NCI-H226 (cell line): ENCODE data around the gene CCT2.

ENCODE experiments used
- DNase-seq: peaks from one replicate; pipeline ENCODE4 v3.0.0-alpha.2; 2015

The CCT2 gene

DNA sequence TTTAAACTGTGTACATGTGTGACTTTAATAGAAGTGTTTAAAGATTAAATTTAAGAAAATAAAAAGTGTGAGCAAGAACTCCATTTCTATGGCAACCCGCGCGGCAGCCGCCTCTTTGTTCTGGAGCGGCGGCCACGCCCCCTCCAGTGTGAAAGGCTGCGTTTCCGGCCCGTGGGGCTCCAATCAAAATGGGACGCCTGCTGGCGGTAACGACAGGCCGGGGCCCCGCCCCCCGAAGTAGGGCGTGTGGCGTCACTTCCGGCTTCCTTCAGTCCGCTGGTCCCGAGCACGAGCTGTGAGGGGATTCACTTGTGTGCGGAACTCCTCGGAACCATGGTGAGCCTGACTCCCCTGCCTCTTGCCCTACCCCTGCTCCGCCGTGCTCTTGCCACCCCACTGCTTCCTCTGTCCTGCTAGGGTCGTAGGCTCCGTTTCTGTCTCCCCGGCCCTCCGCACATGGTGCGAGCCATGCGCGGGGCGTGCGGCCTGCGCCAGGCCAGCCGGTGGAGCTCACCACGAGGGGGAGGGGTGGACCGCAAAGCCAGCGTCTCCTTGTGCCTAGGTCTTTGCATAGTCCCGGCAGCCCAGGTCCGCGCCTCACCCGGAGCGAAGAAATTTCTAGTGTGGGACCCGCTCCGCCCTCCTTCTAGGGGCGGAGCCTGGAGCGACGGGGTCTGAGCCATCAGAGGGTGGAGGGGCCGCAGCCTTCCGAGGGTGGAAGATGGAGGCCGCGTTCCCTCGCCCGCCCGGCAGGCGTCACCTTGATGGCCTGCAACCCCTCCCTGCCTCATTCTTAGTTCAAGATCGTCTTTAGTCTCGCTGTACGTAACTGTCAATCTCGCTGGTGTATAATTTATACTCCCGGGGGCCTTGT lies at the start of gene CCT2:
Gene CCT2, plus strand, starts transcription at position 271 of the 874 bp plus-strand sequence. Its CDS starts 63 bp downstream, at position 334.
- DNase-seq = peak; percentile 98

DNA sequence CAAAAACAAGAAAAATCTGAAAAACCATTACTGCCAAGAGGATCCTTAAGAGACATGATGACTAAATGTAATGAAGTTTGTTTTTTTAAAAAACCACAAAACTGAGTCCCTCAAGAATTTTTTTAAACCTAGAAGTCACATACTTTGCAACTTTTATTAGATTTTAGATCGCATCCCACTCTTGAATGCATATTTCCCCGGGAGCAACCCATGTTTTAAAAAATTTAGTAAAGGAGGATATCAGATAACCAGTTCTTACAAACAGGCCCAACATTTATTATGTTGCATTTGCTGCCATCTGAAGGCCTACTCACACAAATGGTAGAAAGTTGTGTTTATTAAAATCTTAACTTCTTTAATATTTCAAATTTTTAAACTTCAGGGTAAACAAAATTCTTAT lies 44.3 kb upstream of the CCT2 start:
- no peak for DNase-seq

DNA sequence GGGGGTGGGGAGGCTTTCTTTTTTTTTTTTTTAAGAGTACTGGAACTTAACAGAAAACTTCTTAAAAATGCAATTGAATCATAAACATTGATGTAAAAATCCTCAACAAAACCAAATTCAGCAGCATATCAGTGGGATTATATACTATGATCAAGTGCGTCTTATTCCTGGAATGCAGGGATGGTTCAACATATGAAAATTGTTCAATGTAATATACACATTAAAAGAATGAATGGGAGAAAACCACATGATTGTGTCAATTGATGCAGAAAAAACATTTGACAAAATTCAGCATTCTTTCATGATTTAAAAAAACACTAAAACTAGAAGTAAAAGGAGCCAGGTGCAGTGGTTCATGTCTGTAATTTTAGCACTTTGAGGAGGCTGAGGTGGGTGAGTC lies 41.2 kb upstream of the CCT2 start:
- no peak for DNase-seq

DNA sequence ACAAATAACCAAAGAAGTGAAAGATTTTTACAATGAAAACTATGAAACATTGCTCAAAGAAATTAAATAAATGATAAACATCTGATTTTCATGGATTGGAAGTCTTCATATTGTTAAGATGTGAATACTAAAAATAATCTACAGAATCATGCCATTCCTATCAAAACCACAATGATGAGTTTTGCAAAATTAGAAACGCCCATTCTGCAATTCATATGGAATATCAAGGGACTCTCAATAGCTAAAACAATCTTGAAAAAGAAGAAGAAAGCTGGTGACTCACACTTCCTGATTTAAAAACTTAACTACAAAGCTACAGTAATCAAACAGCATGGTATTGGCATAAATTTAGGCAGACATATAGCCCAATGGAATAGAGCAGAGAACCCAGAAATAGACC lies 40.2 kb upstream of the CCT2 start:
- DNase-seq = no peak

DNA sequence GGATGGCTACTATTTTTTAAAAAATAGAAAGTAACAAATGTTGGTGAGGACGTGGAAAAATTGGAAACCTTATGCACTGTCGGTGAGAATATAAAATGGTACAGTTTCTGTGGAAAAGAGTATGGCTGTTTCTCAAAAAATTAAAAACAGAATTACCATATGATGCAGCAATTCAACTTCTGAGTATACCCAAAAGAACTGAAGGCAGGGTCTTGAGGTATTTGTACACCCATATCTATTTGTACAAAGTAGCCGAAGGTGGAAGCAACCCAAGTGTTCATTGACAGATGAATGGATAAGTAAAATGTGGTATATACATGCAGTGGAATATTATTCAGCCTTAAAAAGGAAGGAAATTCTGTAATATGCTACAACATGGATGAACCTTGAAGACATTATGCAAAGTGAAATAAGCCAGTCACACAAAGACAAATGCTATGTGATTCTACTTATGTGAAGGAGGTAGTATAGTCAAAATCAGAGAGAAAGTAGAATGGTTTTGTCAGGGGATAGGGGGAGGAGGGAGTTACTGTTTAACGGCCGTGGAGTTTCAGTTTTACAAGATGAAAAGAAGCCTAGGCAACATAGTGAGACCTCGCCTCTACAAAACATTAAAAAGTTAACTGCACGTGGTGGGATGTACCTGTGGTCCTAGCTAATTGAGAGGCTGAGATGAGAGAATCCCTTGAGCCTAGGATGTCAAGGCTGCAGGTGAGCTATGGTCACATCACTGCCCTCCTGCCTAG lies 38.4 kb upstream of the CCT2 start:
- DNase-seq = no peak

DNA sequence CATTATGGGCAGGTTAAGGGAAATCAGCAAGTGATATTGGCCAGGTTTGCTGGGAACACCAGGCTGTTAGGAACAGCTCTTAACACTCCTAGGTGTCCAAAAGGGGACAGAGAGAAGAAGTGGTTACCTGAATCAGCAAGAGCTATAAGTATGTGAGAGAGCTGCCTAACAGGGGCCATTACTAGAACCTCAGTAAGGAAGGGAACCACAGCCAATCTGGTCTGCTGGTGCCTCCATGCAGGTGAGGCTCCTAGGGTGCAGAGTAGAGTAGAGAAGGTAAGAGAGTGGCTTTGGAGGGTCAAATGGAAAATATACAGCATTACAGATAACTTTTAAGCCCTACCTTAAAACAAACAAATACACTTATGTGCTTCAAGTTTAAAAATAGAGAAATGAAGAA lies 36.6 kb upstream of the CCT2 start:
- DNase-seq = no peak

DNA sequence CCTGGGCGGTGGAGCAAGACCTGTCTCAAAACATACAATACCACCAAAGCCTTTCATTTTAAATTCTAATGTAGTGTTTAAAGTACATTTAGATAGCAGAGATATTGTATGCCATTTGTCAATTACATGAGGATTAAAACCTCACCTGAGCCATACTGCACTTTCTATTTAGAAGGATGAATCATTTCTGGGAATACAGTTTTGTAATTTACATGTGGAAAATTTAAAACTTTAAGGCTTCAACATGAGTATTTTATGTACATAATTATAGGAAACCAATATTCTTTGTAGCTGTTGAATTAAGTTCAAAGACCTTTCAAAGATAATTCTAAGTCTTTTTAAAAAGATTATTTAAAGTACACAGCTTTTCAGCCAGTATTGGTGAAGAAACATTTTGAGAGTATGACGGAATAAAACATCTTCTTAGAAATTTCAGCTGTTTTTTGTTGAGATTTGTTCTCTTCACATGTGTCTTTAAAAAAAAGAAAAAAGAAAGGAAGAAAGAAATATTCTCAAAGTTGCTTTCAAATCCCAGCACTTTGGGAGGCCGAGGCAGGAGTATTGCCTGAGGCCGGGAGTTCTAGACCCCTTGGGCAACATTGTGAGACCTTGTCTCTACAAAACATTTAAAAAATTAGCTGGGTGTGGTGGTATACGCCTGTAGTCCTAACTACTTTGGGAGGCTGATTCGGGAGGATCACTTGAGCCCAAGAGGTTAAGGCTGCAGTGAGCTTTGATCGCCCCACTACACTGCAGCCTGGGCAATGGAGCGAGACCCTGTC lies 34.5 kb upstream of the CCT2 start:
- DNase-seq = no peak

DNA sequence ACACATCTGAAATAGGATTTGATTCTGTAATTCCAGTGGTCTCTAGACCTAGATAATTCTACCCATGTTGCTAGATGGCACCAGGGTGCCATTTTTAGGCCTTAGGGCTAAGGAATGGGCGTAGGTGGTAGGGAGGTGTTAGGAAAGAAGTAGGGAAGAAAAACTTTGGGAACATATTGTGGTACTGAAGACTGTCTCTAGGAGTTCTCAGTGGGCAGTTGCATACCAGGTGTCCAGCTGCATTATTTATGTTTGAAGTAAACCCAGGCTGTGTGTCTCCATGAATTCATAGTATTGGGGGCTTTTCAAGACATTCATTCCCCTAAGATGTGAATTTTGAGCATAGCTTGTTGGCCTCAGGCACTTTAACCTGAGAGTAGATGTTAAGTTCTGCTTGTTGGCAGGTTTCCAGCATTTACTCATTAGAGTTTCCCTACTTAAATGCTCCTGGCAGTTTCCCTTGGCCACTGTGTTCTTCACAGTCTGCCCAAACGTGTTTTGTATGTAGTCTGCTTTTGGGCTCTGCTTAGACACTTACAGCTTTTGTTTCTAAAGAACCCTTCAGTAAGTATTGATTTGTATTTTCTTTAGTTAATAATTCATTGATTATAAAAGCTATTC lies 31.5 kb upstream of the CCT2 start:
- DNase-seq = peak; percentile 73

DNA sequence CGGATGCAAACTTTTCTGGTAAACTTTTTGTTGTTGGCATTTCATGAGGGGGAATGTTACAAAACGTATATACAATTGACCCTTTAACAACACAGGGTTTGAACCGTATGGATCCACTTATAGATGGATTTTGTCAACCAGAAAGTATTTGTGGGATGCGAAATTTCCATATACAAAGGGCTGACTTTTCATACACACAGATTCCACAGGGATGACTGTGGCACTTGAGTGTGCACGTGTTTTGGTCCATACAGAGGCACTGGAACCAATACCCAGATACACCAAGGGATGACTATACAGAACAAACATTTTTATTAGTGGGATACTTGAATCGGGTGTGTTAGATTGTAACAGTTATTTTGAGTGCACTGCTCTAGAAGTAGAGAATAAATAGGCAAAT lies 29.8 kb upstream of the CCT2 start:
- DNase-seq = peak; percentile 81

DNA sequence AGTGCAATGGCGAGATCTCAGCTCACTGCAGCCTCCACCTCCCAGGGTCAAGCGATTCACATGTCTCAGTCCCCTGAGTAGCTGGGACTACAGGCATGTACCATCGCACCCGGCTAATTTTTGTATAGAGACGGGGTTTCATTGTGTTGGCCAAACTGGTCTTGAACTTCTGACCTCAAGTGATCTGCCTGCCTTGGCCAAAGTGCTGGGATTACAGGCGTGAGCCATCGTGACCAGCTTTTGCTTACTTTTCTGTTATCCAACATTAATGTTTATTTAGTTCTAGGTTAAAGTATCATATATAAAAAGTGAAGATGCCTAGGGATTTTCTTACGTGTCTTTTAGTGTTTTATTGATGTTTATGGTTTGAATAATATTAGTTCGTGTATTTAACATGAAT lies 28.9 kb upstream of the CCT2 start:
- no peak for DNase-seq

DNA sequence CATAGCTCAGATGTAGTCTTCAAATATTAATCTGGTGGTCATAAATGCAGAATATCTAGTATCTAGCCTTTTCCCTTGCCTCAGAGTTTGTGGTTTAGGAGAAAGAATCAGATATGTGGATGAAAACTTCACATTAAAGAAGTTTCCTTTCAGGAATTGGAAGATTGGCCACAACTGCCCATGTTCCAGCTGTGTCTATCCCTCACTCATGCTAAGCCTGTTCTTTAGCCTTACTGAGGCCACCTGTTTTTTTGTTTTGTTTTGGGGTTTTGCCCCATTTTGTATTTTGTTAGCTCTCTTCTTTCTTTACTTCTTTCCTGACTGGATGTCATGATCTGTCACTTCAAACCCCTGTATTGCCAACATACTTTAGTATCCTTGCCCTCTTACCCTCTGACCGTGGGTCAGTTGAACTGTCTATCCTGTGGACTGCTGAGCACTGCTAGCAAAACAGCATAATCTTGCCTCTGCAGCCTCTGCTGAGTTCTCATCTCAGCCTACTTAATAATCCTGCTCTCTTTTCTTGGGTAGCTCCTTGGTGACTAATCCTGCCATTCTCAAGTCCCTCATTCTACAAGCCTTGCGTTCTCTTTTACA lies 22.0 kb upstream of the CCT2 start:
- no peak for DNase-seq

DNA sequence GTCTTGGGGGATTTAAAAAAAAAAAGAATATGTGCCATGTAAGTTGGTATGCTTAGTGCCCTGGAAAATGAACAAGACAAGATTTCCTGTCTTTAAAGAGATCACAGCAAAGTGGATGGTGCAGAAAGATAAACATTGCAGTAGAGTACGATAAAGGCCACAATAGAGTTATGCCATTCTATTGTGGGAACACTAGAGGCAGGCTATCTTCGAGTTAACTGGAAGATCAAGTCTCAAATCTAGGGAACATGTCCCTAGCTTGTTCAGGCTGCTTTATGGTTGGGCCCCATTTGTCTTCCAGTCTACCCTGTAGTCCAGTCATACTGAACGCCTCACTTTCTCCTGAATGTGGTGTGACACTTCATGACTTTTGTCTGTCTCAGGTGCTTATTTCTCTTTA lies 18.7 kb upstream of the CCT2 start:
- no peak for DNase-seq

DNA sequence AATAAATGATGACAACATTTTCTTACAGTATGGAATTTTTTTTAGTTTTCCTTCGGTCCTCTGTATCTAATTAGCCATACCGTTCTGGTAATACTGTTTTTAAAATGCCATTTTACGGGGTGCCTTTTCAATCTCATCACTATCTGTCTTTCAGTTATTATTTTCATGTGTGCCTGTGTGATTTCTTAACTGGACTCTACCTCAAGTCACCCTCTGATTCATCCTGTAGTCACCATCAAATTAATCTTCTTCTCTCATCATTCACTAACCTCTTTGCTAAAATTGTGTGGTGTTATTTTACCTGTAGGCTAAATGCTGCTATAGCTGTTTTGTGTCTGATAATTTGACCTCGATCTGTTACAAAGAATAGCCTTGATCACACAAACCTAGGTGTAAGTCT lies 16.0 kb upstream of the CCT2 start:
- peak; percentile 53 for DNase-seq

DNA sequence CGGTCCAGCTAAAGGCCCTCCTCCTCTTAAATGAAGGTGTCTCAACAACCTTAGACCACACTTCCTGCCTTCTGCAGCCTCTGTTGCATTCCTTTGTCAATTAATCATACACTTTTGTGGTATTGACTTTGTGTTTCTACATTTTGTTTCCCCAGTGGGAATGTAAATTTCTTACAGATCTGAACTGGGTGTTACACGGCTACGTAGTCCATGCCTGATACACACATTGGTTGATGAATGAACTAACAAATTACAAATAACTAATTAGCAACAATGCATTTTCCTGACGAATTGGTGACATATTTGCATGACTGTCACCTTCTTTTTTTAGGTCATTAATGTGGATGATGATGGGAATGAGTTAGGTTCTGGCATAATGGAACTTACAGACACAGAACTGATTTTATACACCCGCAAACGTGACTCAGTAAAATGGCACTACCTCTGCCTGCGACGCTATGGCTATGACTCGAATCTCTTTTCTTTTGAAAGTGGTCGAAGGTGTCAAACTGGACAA lies 15.2 kb upstream of the CCT2 start:
- DNase-seq = peak; percentile 95

DNA sequence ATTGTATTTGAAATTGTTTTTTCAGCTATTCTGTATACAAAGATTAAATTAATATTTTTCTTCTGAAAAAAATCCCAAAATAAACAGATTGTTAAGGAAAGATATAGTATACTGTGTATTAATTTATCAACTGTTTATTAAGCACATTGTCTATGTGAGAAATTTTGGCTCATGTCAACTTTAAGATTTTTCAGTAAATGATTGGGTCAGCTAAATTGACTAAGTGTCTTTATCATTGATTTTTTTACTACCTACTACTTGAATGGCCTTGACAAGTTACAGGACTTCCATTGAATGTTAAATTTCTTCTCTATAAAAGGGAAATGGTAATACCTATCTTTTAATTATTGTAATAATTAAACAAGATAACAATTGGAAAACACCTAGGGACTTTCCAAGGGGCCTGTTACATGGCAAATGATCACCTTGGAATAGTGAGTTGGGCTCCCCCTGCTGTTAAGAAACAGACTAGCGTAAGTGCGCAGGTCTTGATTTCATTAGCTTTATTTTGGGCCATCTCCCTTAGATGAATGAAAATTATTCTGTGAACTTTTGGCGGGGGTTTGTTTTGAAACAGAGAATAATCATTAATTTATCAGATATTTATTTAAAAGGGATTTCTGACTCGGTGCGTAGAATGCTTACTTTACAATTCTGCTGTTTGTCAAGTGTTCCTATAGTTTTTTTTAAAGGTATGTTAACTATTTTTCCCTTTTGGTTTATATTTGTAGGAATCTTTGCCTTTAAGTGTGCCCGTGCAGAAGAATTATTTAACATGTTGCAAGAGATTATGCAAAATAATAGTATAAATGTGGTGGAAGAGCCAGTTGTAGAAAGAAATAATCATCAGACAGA lies 14.5 kb upstream of the CCT2 start:
- peak; percentile 26 for DNase-seq

DNA sequence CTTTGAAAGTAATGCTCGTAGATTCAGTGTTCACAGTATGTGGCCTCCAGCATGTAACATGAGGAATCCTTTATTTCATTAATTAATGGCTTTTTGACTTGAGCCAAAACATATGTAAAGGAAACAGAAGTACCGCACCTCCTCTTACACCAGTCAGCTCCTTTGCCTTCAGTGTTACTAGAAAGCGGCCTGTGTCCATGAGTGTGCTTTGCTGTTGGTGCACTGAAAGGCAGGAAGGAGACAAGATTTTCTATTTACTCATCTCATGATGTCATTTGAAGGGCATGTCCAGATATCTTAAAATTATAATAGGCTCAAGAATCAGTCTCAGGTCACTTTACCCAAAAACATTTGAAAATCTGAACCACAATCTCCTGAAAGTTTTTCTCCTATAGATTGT lies 9.9 kb upstream of the CCT2 start:
- peak; percentile 17 for DNase-seq

DNA sequence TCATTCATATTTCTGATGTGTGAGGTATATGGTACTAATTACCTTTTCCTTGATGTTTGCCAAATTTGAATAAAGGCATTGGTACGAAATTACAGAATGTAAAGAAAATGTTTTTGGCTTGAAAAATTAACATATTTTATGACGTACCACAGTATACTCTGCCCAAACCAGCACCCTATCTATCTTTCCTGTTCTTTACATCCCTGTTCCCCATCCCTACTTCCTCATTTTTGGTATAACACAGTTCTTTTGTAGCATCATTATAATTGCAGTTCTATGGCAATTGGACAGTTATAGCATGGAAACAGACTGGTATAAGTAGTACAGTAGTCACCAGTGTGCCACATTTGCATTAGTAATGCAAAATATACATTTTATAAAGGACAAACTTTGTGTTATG lies 7.0 kb upstream of the CCT2 start:
- DNase-seq = no peak

DNA sequence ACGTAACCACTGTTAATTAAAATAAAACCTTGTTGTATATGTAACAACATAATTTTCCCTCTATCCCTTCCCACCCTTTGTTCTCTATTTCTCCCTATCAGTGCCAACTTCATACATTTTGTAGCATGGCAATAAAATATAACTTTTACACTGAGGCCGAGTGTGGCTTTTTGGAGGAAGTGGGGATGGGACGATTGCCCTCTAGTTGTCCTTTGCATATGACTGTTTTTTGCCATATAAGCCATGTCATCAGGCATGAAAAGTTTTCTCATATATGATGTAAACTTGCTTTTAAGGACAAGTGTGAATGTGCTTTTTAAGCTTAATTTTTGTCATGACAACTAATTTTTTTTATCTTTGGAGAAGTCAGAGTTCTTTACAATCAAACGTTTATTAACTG lies 6.2 kb upstream of the CCT2 start:
- DNase-seq = no peak

DNA sequence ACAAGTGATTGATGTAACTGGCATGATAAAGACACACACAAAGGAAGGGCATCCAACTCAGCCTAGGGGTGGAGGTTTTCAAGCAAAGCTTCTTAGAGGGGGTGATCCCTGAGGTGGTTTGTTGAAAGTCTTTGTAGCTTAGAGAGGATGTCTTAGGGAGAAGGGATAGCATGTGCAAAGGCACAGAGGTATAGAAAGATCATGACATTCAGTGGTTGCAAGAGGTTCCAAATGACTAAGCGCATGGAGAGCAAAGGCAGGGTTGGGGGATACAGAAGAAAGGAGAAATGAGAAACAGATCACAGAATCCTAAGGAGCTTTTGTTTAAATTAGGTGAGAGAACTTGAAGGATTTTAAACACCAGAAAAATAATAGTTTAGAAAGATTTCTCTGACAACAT lies 5.2 kb upstream of the CCT2 start:
- DNase-seq = no peak

DNA sequence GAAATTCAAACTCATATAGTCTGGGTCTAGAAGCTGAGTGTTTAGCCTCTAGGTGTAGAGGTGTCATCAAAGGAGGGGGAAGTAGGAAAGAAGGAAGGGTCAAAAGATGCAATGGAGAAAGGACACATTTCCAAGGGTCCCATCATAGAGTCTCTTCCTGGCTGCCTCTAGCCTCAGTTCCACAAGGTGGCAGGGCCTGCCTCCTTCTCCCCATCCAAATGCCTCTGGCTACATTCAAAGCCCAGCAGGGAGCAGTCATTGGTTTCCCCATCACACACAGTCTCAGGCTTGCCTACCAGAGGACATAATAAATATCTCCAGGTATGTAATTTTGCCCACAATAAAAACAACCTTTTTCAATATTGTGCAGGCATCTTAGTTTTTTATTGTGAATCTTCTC lies 2.1 kb upstream of the CCT2 start:
- DNase-seq = peak; percentile 48

DNA sequence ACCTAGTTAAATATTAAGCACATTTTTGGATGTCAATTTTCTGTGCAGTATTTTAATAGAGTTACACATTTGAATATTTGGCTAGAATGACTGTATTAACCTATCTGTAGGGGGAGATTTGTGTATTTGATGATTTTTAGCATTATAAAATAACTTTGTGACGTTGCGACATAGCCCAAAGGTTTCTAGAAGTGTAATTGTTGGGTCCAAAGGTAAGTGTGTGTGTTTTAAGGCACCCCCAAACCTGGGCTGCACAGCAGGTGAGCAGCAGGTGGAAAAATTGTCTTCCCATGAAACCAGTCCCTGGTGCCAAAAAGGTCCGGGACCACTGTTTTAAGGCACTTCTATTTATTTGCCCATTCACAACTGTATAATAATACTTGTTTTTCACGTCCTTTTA lies 3.3 kb downstream of the CCT2 start:
- DNase-seq = no peak
